Measurements from ENCODE around the gene SCTR.

The SCTR gene

GRCh38 chr2:119516121-119516520 is 8.2 kb downstream of the SCTR start:
- H3K4me3 ChIP-seq (ENCODE audit: low read depth in 1 of 5, low read length in 5 of 5): no peak overlapping the region
- H3K9ac ChIP-seq (ENCODE audit: low read length in 5 of 5): no peak overlapping the region
- no peak overlapping the region for H3K27ac ChIP-seq (ENCODE audit: low read depth, low read length)
- H3K27me3 ChIP-seq (ENCODE audit: control insufficient read depth in 5 of 5, insufficient read depth in 4 of 5, low read length in 5 of 5): peaks cover 0 to 4% (median 2%) of the 10 kb centered on the region in 5 donors
- no peaks in the 10 kb centered on the region for H3K4me1 ChIP-seq (ENCODE audit: control insufficient read depth in 5 of 5, insufficient read depth in 5 of 5, low read length in 5 of 5)
- H3K36me3 ChIP-seq (ENCODE audit: control insufficient read depth in 5 of 5, insufficient read depth in 5 of 5, low read length in 5 of 5): no peaks in the 10 kb centered on the region
- H3K9me3 ChIP-seq (ENCODE audit: control insufficient read depth in 5 of 5, low read length in 5 of 5): no peaks in the 10 kb centered on the region

- H3K9me3 ChIP-seq (ENCODE audit: control insufficient read depth in 5 of 5, low read length in 5 of 5): no peaks in the 10 kb centered on the region
- no peak overlapping the region for H3K9ac ChIP-seq (ENCODE audit: low read length in 5 of 5)
- no peaks in the 10 kb centered on the region for H3K4me1 ChIP-seq (ENCODE audit: control insufficient read depth in 5 of 5, insufficient read depth in 5 of 5, low read length in 5 of 5)
- H3K4me3 ChIP-seq (ENCODE audit: low read depth in 1 of 5, low read length in 5 of 5): no peak overlapping the region
- peaks cover 0 to 4% (median 2%) of the 10 kb centered on the region in 5 donors for H3K27me3 ChIP-seq (ENCODE audit: control insufficient read depth in 5 of 5, insufficient read depth in 4 of 5, low read length in 5 of 5)
- no peak overlapping the region for H3K27ac ChIP-seq (ENCODE audit: low read depth, low read length)
- no peaks in the 10 kb centered on the region for H3K36me3 ChIP-seq (ENCODE audit: control insufficient read depth in 5 of 5, insufficient read depth in 5 of 5, low read length in 5 of 5)
Measured at GRCh38 chr2:119513832-119514231, 10.5 kb downstream of the SCTR start.

DNA sequence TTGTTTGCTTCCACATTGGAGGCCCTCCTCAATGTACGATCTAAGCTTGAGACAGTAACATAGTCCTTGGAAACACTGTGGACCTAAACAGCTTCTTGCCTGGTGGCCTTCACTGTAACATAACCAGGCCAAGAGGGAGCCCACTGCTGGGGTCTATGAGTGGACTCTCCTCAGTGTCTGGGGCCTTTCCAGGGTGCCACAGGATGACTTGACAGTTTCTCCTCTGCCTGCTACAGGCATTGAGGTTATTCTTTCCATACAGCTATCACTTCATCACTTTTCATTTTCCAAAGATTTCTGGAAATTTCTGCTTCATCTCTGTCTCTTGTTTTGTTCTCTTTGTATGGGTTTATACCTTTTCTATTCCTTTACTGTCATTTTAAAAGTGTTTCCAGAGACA is 11.3 kb downstream of the SCTR start:
- H3K9ac ChIP-seq (ENCODE audit: low read length in 5 of 5): no peak overlapping the region
- H3K4me1 ChIP-seq (ENCODE audit: control insufficient read depth in 5 of 5, insufficient read depth in 5 of 5, low read length in 5 of 5): no peaks in the 10 kb centered on the region
- peaks cover 0 to 4% (median 0%) of the 10 kb centered on the region in 5 donors for H3K27me3 ChIP-seq (ENCODE audit: control insufficient read depth in 5 of 5, insufficient read depth in 4 of 5, low read length in 5 of 5)
- no peak overlapping the region for H3K4me3 ChIP-seq (ENCODE audit: low read depth in 1 of 5, low read length in 5 of 5)
- H3K36me3 ChIP-seq (ENCODE audit: control insufficient read depth in 5 of 5, insufficient read depth in 5 of 5, low read length in 5 of 5): no peaks in the 10 kb centered on the region
- H3K27ac ChIP-seq (ENCODE audit: low read depth, low read length): no peak overlapping the region
- no peaks in the 10 kb centered on the region for H3K9me3 ChIP-seq (ENCODE audit: control insufficient read depth in 5 of 5, low read length in 5 of 5)

GRCh38 chr2:119511989-119512388 is 12.3 kb downstream of the SCTR start:
- Histone ChIP-seq H3K4me1 (ENCODE audit: control insufficient read depth in 5 of 5, insufficient read depth in 5 of 5, low read length in 5 of 5) (no peaks in the 10 kb centered on the region), H3K4me3 (ENCODE audit: low read depth in 1 of 5, low read length in 5 of 5) (no peak overlapping the region), H3K36me3 (ENCODE audit: control insufficient read depth in 5 of 5, insufficient read depth in 5 of 5, low read length in 5 of 5) (no peaks in the 10 kb centered on the region), H3K9me3 (ENCODE audit: control insufficient read depth in 5 of 5, low read length in 5 of 5) (no peaks in the 10 kb centered on the region), H3K27ac (ENCODE audit: low read depth, low read length) (no peak overlapping the region), H3K27me3 (ENCODE audit: control insufficient read depth in 5 of 5, insufficient read depth in 4 of 5, low read length in 5 of 5) (peaks cover 0 to 4% (median 0%) of the 10 kb centered on the region in 5 donors), H3K9ac (ENCODE audit: low read length in 5 of 5) (no peak overlapping the region)

DNA sequence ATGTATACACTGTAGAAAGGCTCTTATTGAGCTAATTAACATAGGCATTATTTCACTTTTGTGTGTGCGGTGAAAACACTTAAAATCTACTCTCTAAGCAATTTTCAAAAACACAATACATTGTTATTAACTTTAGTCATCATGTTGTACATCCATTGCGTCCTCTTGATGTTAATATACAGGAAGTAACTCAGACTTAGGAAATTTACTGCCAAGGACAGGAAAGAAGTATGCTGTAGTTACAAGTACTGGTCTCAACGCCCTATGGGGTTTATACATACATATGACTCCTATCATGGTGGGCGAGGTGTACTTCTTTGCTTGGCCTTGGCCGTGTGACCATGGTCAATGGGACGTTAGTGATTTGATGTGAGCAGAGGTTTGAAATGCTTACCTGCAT is 15.5 kb downstream of the SCTR start:
- Histone ChIP-seq H3K27ac (ENCODE audit: low read depth, low read length) (no peak overlapping the region), H3K9ac (ENCODE audit: low read length in 5 of 5) (no peak overlapping the region), H3K4me3 (ENCODE audit: low read depth in 1 of 5, low read length in 5 of 5) (no peak overlapping the region), H3K36me3 (ENCODE audit: control insufficient read depth in 5 of 5, insufficient read depth in 5 of 5, low read length in 5 of 5) (no peaks in the 10 kb centered on the region), H3K27me3 (ENCODE audit: control insufficient read depth in 5 of 5, insufficient read depth in 4 of 5, low read length in 5 of 5) (peaks cover 0 to 4% (median 0%) of the 10 kb centered on the region in 5 donors), H3K9me3 (ENCODE audit: control insufficient read depth in 5 of 5, low read length in 5 of 5) (no peaks in the 10 kb centered on the region), H3K4me1 (ENCODE audit: control insufficient read depth in 5 of 5, insufficient read depth in 5 of 5, low read length in 5 of 5) (no peaks in the 10 kb centered on the region)

- peaks cover 0 to 8% (median 0%) of the 10 kb centered on the region in 5 donors for H3K27me3 ChIP-seq (ENCODE audit: control insufficient read depth in 5 of 5, insufficient read depth in 4 of 5, low read length in 5 of 5)
- H3K36me3 ChIP-seq (ENCODE audit: control insufficient read depth in 5 of 5, insufficient read depth in 5 of 5, low read length in 5 of 5): no peaks in the 10 kb centered on the region
- H3K27ac ChIP-seq (ENCODE audit: low read depth, low read length): no peak overlapping the region
- peaks cover 0 to 13% (median 2%) of the 10 kb centered on the region in 5 donors for H3K4me1 ChIP-seq (ENCODE audit: control insufficient read depth in 5 of 5, insufficient read depth in 5 of 5, low read length in 5 of 5)
- H3K4me3 ChIP-seq (ENCODE audit: low read depth in 1 of 5, low read length in 5 of 5): no peak overlapping the region
- peaks cover 0 to 11% (median 5%) of the 10 kb centered on the region in 5 donors for H3K9me3 ChIP-seq (ENCODE audit: control insufficient read depth in 5 of 5, low read length in 5 of 5)
- no peak overlapping the region for H3K9ac ChIP-seq (ENCODE audit: low read length in 5 of 5)
Measured at GRCh38 chr2:119496682-119497081, 27.6 kb downstream of the SCTR start.

- peaks cover 0 to 14% (median 3%) of the 10 kb centered on the region in 5 donors for H3K4me1 ChIP-seq (ENCODE audit: control insufficient read depth in 5 of 5, insufficient read depth in 5 of 5, low read length in 5 of 5)
- peaks cover 0 to 8% (median 0%) of the 10 kb centered on the region in 5 donors for H3K27me3 ChIP-seq (ENCODE audit: control insufficient read depth in 5 of 5, insufficient read depth in 4 of 5, low read length in 5 of 5)
- no peak overlapping the region for H3K27ac ChIP-seq (ENCODE audit: low read depth, low read length)
- no peak overlapping the region for H3K4me3 ChIP-seq (ENCODE audit: low read depth in 1 of 5, low read length in 5 of 5)
- H3K9me3 ChIP-seq (ENCODE audit: control insufficient read depth in 5 of 5, low read length in 5 of 5): peaks cover 0 to 11% (median 5%) of the 10 kb centered on the region in 5 donors
- H3K36me3 ChIP-seq (ENCODE audit: control insufficient read depth in 5 of 5, insufficient read depth in 5 of 5, low read length in 5 of 5): no peaks in the 10 kb centered on the region
- H3K9ac ChIP-seq (ENCODE audit: low read length in 5 of 5): no peak overlapping the region
Measured at GRCh38 chr2:119495948-119496347, 28.3 kb downstream of the SCTR start.

- Histone ChIP-seq H3K27ac (ENCODE audit: low read depth, low read length) (no peak overlapping the region), H3K4me1 (ENCODE audit: control insufficient read depth in 5 of 5, insufficient read depth in 5 of 5, low read length in 5 of 5) (peaks cover 0 to 19% (median 9%) of the 10 kb centered on the region in 5 donors), H3K36me3 (ENCODE audit: control insufficient read depth in 5 of 5, insufficient read depth in 5 of 5, low read length in 5 of 5) (no peaks in the 10 kb centered on the region), H3K9me3 (ENCODE audit: control insufficient read depth in 5 of 5, low read length in 5 of 5) (peaks cover 0 to 5% (median 0%) of the 10 kb centered on the region in 5 donors), H3K9ac (ENCODE audit: low read length in 5 of 5) (no peak overlapping the region), H3K27me3 (ENCODE audit: control insufficient read depth in 5 of 5, insufficient read depth in 4 of 5, low read length in 5 of 5) (peaks cover 0 to 8% (median 0%) of the 10 kb centered on the region in 5 donors), H3K4me3 (ENCODE audit: low read depth in 1 of 5, low read length in 5 of 5) (no peak overlapping the region)
Measured at GRCh38 chr2:119494163-119494790, 30.0 kb downstream of the SCTR start.

- Histone ChIP-seq H3K4me3 (ENCODE audit: low read depth in 1 of 5, low read length in 5 of 5) (peak overlapping the region in 1 of 5 donors; percentile 9), H3K9ac (ENCODE audit: low read length in 5 of 5) (no peak overlapping the region), H3K27ac (ENCODE audit: low read depth, low read length) (peak overlapping the region; percentile 46), H3K27me3 (ENCODE audit: control insufficient read depth in 5 of 5, insufficient read depth in 4 of 5, low read length in 5 of 5) (peaks cover 0 to 7% (median 0%) of the 10 kb centered on the region in 5 donors), H3K36me3 (ENCODE audit: control insufficient read depth in 5 of 5, insufficient read depth in 5 of 5, low read length in 5 of 5) (no peaks in the 10 kb centered on the region), H3K9me3 (ENCODE audit: control insufficient read depth in 5 of 5, low read length in 5 of 5) (no peaks in the 10 kb centered on the region), H3K4me1 (ENCODE audit: control insufficient read depth in 5 of 5, insufficient read depth in 5 of 5, low read length in 5 of 5) (peaks cover 0 to 42% (median 27%) of the 10 kb centered on the region in 5 donors)
Measured at GRCh38 chr2:119491776-119492525, 32.3 kb downstream of the SCTR start.

GRCh38 chr2:119490653-119491195 is 33.6 kb downstream of the SCTR start:
- no peaks in the 10 kb centered on the region for H3K9me3 ChIP-seq (ENCODE audit: control insufficient read depth in 5 of 5, low read length in 5 of 5)
- peaks cover 0 to 4% (median 0%) of the 10 kb centered on the region in 5 donors for H3K27me3 ChIP-seq (ENCODE audit: control insufficient read depth in 5 of 5, insufficient read depth in 4 of 5, low read length in 5 of 5)
- H3K4me3 ChIP-seq (ENCODE audit: low read depth in 1 of 5, low read length in 5 of 5): no peak overlapping the region
- no peaks in the 10 kb centered on the region for H3K36me3 ChIP-seq (ENCODE audit: control insufficient read depth in 5 of 5, insufficient read depth in 5 of 5, low read length in 5 of 5)
- no peak overlapping the region for H3K27ac ChIP-seq (ENCODE audit: low read depth, low read length)
- no peak overlapping the region for H3K9ac ChIP-seq (ENCODE audit: low read length in 5 of 5)
- peaks cover 0 to 51% (median 29%) of the 10 kb centered on the region in 5 donors for H3K4me1 ChIP-seq (ENCODE audit: control insufficient read depth in 5 of 5, insufficient read depth in 5 of 5, low read length in 5 of 5)
